IMR-90 (cell line): Measurements from ENCODE around the gene SAMSN1. TPM values are rescaled to one million over a fixed set of nuclear protein-coding genes. Genes with fewer than 3 reads are reported as not detected.

Experiments used
- ATAC-seq: fragments of 200-7000 bp; cut with Tn5 transposase; 2 replicates; pipeline ENCODE4 v1.9.1; 2020; ENCODE audit warnings: low read depth, mild to moderate bottlenecking, moderate library complexity
- BruUV-seq: library from RNA; stranded (reverse); fragments of 400-500 nt; replicated peaks from 2 replicates; lab custom pipeline; 2021; lab: Mats Ljungman, UMichigan
- CTCF ChIA-PET: fragments of 300-600 bp; formaldehyde crosslinking; extraction: SDS; loops from one replicate; lab custom pipeline; 2021; ENCODE audit warnings: antibody characterized with exemption; lab: Yijun Ruan, JAX
- POLR2A ChIA-PET: fragments of 300-600 bp; sonication (Branson Sonifier 250); formaldehyde crosslinking; loops from one replicate; lab custom pipeline; 2022; ENCODE audit warnings: antibody characterized with exemption; ENCODE audit not compliant: unreplicated experiment; lab: Charles Lee
- DNase-seq: peaks from one replicate; pipeline ENCODE4 v3.0.0; 2013
- H2AFZ ChIP-seq: replicated peaks from 2 replicates; pipeline ENCODE3; 2013; ENCODE audit warnings: low read length, mild to moderate bottlenecking; ENCODE audit not compliant: poor library complexity
- H2AK5ac ChIP-seq: 2 replicates; pipeline ENCODE4 v1.6.1; 2013; ENCODE audit warnings: low read depth, low read length, inconsistent platforms
- H2AK9ac ChIP-seq: replicated peaks from 2 replicates; pipeline ENCODE3; 2013; ENCODE audit warnings: mild to moderate bottlenecking, low read depth, low read length, moderate library complexity; ENCODE audit not compliant: poor library complexity
- H2BK120ac ChIP-seq: 2 replicates; pipeline ENCODE4 v1.6.1; 2013; ENCODE audit warnings: low read depth, low read length, inconsistent platforms
- H2BK15ac ChIP-seq: 3 replicates; pipeline ENCODE4 v1.6.1; 2013; ENCODE audit warnings: low read depth, low read length, inconsistent platforms
- H2BK20ac ChIP-seq: 2 replicates; pipeline ENCODE4 v1.6.1; 2013; ENCODE audit warnings: low read depth, mild to moderate bottlenecking, inconsistent platforms, low read length, moderate library complexity
- H2BK5ac ChIP-seq: 2 replicates; pipeline ENCODE4 v1.6.1; 2013; ENCODE audit warnings: mild to moderate bottlenecking, low read depth, low read length, inconsistent platforms; ENCODE audit not compliant: poor library complexity, severe bottlenecking
- H3K14ac ChIP-seq: replicated peaks from 2 replicates; pipeline ENCODE4 v1.6.1; 2013; ENCODE audit warnings: low read depth, low read length, inconsistent platforms
- H3K18ac ChIP-seq: 2 replicates; pipeline ENCODE4 v1.6.1; 2013; ENCODE audit warnings: low read depth, low read length, control low read depth
- H3K23ac ChIP-seq: 2 replicates; pipeline ENCODE4 v1.6.1; 2013; ENCODE audit warnings: low read depth, low read length, inconsistent platforms
- H3K27ac ChIP-seq: 2 replicates; pipeline ENCODE4 v1.5.1; 2013; ENCODE audit warnings: mild to moderate bottlenecking, control low read depth, low read length; ENCODE audit not compliant: insufficient read depth
- H3K27me3 ChIP-seq: 2 replicates; pipeline ENCODE4 v1.6.1; 2013; ENCODE audit warnings: low read length; ENCODE audit not compliant: control insufficient read depth, insufficient read depth
- H3K36me3 ChIP-seq: 2 replicates; pipeline ENCODE4 v1.6.1; 2013; ENCODE audit warnings: low read length, mixed read lengths; ENCODE audit not compliant: control insufficient read depth, insufficient read depth
- H3K4ac ChIP-seq: 2 replicates; pipeline ENCODE4 v1.6.1; 2013; ENCODE audit warnings: low read depth, low read length, inconsistent platforms
- H3K4me1 ChIP-seq: 2 replicates; pipeline ENCODE4 v1.6.1; 2013; ENCODE audit warnings: low read length, mixed read lengths; ENCODE audit not compliant: control insufficient read depth, insufficient read depth
- H3K4me2 ChIP-seq: 2 replicates; pipeline ENCODE4 v1.6.1; 2013; ENCODE audit warnings: low read depth, mild to moderate bottlenecking, control low read depth, low read length, moderate library complexity
- H3K4me3 ChIP-seq: 2 replicates; pipeline ENCODE4 v1.5.1; 2013; ENCODE audit warnings: low read depth, mild to moderate bottlenecking, control low read depth, low read length, moderate library complexity; ENCODE audit not compliant: insufficient read depth
- H3K56ac ChIP-seq: 2 replicates; pipeline ENCODE4 v1.6.1; 2013; ENCODE audit warnings: low read length, inconsistent platforms; ENCODE audit not compliant: insufficient read depth; ENCODE audit errors: extremely low read depth
- H3K79me1 ChIP-seq, 2 experiments: 2 replicates each; pipeline ENCODE4 v1.6.1; 2013; ENCODE audit warnings: low read length in 2 of 2, inconsistent platforms in 1 of 2, low read depth in 1 of 2
- H3K9ac ChIP-seq: 2 replicates; pipeline ENCODE4 v1.6.1; 2013; ENCODE audit warnings: low read depth, low read length, control low read depth
- H3K9me1 ChIP-seq: 2 replicates; pipeline ENCODE4 v1.6.1; 2013; ENCODE audit warnings: low read length, inconsistent platforms; ENCODE audit not compliant: insufficient read depth
- H3K9me3 ChIP-seq: 2 replicates; pipeline ENCODE4 v1.6.1; 2013; ENCODE audit warnings: low read length; ENCODE audit not compliant: control insufficient read depth, insufficient read depth
- H4K20me1 ChIP-seq: 2 replicates; pipeline ENCODE4 v1.6.1; 2013; ENCODE audit warnings: low read length, inconsistent platforms; ENCODE audit not compliant: insufficient read depth
- H4K5ac ChIP-seq: 2 replicates; pipeline ENCODE4 v1.6.1; 2013; ENCODE audit warnings: mild to moderate bottlenecking, low read depth, low read length, control low read depth
- H4K8ac ChIP-seq, 2 experiments: 2 replicates each; pipeline ENCODE4 v1.6.1; 2013; ENCODE audit warnings: low read depth in 2 of 2, low read length in 2 of 2, control low read depth in 1 of 2, inconsistent platforms in 1 of 2
- H4K91ac ChIP-seq: 2 replicates; pipeline ENCODE4 v1.6.1; 2013; ENCODE audit warnings: low read depth, low read length, inconsistent platforms; ENCODE audit not compliant: insufficient read depth
- CEBPB ChIP-seq: IDR thresholded peaks from 2 replicates; pipeline ENCODE4 v1.6.1; 2012; ENCODE audit warnings: low read depth, low read length, improper control_type of control experiment
- CHD1 ChIP-seq: IDR thresholded peaks from 2 replicates; pipeline ENCODE4 v1.6.1; 2012; ENCODE audit warnings: low read depth, low read length, improper control_type of control experiment
- MAFK ChIP-seq: IDR thresholded peaks from 2 replicates; pipeline ENCODE4 v1.6.1; 2012; ENCODE audit warnings: low read depth, low read length, improper control_type of control experiment
- MXI1 ChIP-seq: IDR thresholded peaks from 2 replicates; pipeline ENCODE4 v1.6.1; 2012; ENCODE audit warnings: low read depth, mild to moderate bottlenecking, low read length, moderate library complexity, borderline replicate concordance
- RAD21 ChIP-seq: IDR thresholded peaks from 2 replicates; pipeline ENCODE4 v1.6.1; 2012; ENCODE audit warnings: low read length, improper control_type of control experiment
- USF2 ChIP-seq: fragments of 150-350 bp; IDR thresholded peaks from 2 replicates; pipeline ENCODE4 v1.6.1; 2017; ENCODE audit warnings: mild to moderate bottlenecking, antibody characterized with exemption, low read length, low read depth
- WGBS, 2 experiments: methylation state at CpG; one replicate each; pipeline versions ENCODE4 v1.1.5 to v1.1.7; 2013; ENCODE audit warnings: missing lambda C conversion rate in 2 of 2; ENCODE audit not compliant: insufficient read length in 1 of 2; ENCODE audit errors: extremely low coverage in 2 of 2; 5-methylcytosine and 5-hydroxymethylcytosine counted together
- dilution Hi-C: fragments of 300-500 bp; cut with HindIII; formaldehyde crosslinking; loops from one replicate; pipeline ENCODE4 v1.14.3; 2018; ENCODE audit warnings: low sequenced_read_pairs; ENCODE audit not compliant: unreplicated experiment
- in situ Hi-C: fragments of 300-500 bp; cut with MboI; formaldehyde crosslinking; loops from 3 replicates; pipeline ENCODE4 v1.14.3; 2019; ENCODE audit warnings: low sequenced_read_pairs, inconsistent platforms, mixed read lengths
- intact Hi-C: fragments of 100-400 bp; cut with micrococcal nuclease; formaldehyde crosslinking; loops from 2 replicates; pipeline ENCODE4 v1.10.0; 2022
- polyA plus RNA-seq, 3 experiments: library from polyadenylated mRNA; depleted of rRNA; stranded (reverse); fragments of >200 nt; gene quantifications; 2 replicates each; pipeline ENCODE4 v1.2.3, GENCODE V29; 2012; ENCODE audit warnings: low replicate concordance in 1 of 3
- total RNA-seq: library from RNA; depleted of rRNA; stranded (reverse); fragments of >200 nt; gene quantifications from 2 replicates; pipeline ENCODE4 v1.2.3, GENCODE V29; 2012

The SAMSN1 gene
- total and polyA plus RNA-seq, 2 of the 4 experiments (the other 2 are of a cell fraction), result not detected

DNA sequence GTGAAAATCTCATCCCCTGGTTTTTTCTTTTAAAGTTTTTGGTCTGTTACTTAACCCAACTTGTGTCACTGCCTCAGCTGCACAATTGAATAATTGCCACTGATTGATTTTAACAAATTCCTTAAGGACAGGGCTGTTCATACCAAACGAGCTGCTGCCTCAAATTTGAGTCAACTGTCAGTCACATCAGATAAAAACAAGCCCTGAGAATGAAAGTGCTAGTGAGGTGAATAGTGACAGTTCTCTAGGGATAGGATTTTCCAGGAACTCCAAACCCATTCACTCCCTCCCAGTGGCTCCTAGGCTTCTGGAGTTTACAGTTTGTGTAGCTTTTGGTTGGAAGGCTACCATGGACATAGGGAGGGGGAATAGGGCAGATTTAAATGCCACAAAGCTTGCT lies 79.4 kb downstream of the SAMSN1 start:
- H3K4me1 ChIP-seq, result no peaks in the 10 kb centered on the region
- no peak overlapping the region for H4K5ac ChIP-seq
- no peaks in the 10 kb centered on the region; the same call in 1 of the 2 replicates for H3K9me3 ChIP-seq
- intact Hi-C loops, result no loop called here
- no peak overlapping the region for H3K27ac ChIP-seq
- no peak overlapping the region for H3K23ac ChIP-seq
- H4K8ac ChIP-seq, result no peak overlapping the region
- no peak overlapping the region for H2AK9ac ChIP-seq
- H2BK20ac ChIP-seq, result no peak overlapping the region
- in situ Hi-C loops, result no loop called here
- DNase-seq (no peak), ATAC-seq (no peak)
- H4K20me1 ChIP-seq, result no peaks in the 10 kb centered on the region
- H3K56ac ChIP-seq, result no peak overlapping the region
- no peak overlapping the region for H4K91ac ChIP-seq
- no peak overlapping the region for H2BK5ac ChIP-seq
- no peak overlapping the region for H3K14ac ChIP-seq
- ChIA-PET CTCF (no interaction called here), POLR2A (no interaction called here)
- H2AK5ac ChIP-seq, result no peak overlapping the region
- H2BK120ac ChIP-seq, result no peak overlapping the region
- no peak for TF ChIP-seq USF2
- TF ChIP-seq CHD1, result no peak
- no peak for TF ChIP-seq CEBPB
- no peak for TF ChIP-seq RAD21
- no peak for TF ChIP-seq MAFK
- TF ChIP-seq MXI1, result no peak
- H2BK15ac ChIP-seq, result no peak overlapping the region
- H3K36me3 ChIP-seq, result no peaks in the 10 kb centered on the region
- no peak overlapping the region for H3K18ac ChIP-seq
- BruUV-seq, result no TSS peak
- no peak overlapping the region for H2AFZ ChIP-seq
- H3K9me1 ChIP-seq, result no peaks in the 10 kb centered on the region
- no CpG with 5 or more reads among the region's 1 CpG for WGBS, 2 experiments
- H3K27me3 ChIP-seq, result no peaks in the 10 kb centered on the region
- no peak overlapping the region for H3K4me3 ChIP-seq
- no peak overlapping the region for H3K9ac ChIP-seq
- H3K79me1 ChIP-seq, result no peaks in the 10 kb centered on the region
- dilution Hi-C loops, result no loop called here
- H3K4me2 ChIP-seq, result no peak overlapping the region
- no peak overlapping the region for H3K4ac ChIP-seq
